DOHH2 (cell line): ENCODE data around the gene ARL14EP.

Experiments used
- EZH2phosphoT487 ChIP-seq: fragments of 200-600 bp; sonication (generic); IDR thresholded peaks from 2 replicates; pipeline ENCODE4 v1.6.1; 2017; ENCODE audit warnings: borderline replicate concordance, mild to moderate bottlenecking, antibody characterized with exemption, low read length, moderate library complexity, mixed read lengths
- TF ChIP-seq, protein P1 (sequence below): fragments of 200-600 bp; sonication (generic); IDR thresholded peaks from one replicate; pipeline ENCODE4 v1.5.1; 2014; ENCODE audit warnings: antibody characterized with exemption, mild to moderate bottlenecking, low read depth, low read length; ENCODE audit not compliant: poor library complexity, severe bottlenecking

- TF ChIP-seq, protein P1, sequence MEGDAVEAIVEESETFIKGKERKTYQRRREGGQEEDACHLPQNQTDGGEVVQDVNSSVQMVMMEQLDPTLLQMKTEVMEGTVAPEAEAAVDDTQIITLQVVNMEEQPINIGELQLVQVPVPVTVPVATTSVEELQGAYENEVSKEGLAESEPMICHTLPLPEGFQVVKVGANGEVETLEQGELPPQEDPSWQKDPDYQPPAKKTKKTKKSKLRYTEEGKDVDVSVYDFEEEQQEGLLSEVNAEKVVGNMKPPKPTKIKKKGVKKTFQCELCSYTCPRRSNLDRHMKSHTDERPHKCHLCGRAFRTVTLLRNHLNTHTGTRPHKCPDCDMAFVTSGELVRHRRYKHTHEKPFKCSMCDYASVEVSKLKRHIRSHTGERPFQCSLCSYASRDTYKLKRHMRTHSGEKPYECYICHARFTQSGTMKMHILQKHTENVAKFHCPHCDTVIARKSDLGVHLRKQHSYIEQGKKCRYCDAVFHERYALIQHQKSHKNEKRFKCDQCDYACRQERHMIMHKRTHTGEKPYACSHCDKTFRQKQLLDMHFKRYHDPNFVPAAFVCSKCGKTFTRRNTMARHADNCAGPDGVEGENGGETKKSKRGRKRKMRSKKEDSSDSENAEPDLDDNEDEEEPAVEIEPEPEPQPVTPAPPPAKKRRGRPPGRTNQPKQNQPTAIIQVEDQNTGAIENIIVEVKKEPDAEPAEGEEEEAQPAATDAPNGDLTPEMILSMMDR: no peak
- no peak for TF ChIP-seq EZH2phosphoT487
These were observed 27.0 kb downstream of the ARL14EP start for GRCh38 chr11:30349885-30350284.
